ENCODE measurements around the gene GRIN2A.

DNA sequence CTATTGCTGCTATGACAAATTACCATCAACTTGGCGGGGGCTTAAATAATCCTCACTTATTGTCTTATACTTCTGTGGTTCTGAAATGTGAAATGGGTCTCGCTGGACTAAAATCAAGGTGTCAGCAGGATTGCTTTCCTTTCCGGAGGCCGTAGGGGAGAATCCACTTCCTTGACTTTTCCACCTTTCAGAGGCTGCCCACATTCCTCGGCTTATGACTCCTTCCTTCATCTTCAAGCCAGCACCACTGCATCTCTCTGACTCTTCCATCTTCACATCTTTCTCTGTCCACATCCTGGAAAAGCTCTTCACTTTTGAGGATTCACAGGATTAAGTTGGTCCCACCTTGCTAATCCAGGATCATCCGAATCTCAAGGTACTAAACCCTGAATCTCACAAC lies 217.8 kb downstream of the GRIN2A start:
- TF ChIP-seq, protein P1, sequence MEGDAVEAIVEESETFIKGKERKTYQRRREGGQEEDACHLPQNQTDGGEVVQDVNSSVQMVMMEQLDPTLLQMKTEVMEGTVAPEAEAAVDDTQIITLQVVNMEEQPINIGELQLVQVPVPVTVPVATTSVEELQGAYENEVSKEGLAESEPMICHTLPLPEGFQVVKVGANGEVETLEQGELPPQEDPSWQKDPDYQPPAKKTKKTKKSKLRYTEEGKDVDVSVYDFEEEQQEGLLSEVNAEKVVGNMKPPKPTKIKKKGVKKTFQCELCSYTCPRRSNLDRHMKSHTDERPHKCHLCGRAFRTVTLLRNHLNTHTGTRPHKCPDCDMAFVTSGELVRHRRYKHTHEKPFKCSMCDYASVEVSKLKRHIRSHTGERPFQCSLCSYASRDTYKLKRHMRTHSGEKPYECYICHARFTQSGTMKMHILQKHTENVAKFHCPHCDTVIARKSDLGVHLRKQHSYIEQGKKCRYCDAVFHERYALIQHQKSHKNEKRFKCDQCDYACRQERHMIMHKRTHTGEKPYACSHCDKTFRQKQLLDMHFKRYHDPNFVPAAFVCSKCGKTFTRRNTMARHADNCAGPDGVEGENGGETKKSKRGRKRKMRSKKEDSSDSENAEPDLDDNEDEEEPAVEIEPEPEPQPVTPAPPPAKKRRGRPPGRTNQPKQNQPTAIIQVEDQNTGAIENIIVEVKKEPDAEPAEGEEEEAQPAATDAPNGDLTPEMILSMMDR (conservative IDR thresholded peaks at IDR 0.05; ENCODE audit: low read length): no peak
- no peak for TF ChIP-seq EZH2phosphoT487 (IDR thresholded peaks at IDR 0.05; ENCODE audit: borderline replicate concordance, low read depth, low read length)

Measured in OCI-LY7 (cell line).